Islet of Langerhans (tissue), 1 donor: ENCODE data around the gene GRID2IP.

ENCODE experiments used
- FAIRE-seq: peaks from one replicate; lab custom pipeline; 2011; peaks lifted over from hg19 to GRCh38; lab: Jason Lieb, UNC

GRID2IP gene

DNA sequence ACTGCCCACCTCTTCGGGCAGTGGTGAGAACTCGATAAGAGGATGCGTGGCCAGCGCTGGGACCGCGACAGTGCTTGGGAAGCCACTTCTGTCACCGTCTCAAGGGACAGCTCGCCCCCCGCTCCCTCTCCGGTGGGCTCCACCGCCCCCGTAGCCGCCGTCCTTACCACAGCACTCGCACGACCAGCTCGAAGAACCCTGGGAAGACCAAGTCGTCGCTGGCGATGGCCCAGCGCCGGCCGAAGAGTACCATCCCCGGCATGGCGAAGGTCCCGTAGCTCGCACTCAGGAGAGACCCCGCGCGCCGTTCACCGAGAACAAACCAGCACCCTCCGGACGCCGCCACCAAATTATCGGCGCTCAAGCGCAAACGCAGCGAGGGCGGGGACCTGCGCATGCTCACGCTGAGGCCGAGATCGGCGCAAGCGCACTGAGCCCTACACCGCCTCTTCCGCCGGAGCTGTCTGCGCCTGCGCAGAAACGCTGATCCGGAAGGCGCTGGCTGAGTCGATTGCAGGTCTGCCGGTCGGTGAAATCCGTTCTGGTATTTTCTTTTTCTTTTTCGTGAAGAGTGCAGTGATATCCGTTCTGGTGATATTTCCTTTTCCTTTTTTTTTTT is 103.6 kb downstream of the GRID2IP start, which contains the start of gene DAGLB:
Gene DAGLB, minus strand, starts transcription at position 374 of the 619 bp plus-strand sequence. Its CDS starts 112 bp downstream, at position 262.
- no peak for FAIRE-seq
